BE2C (cell line): ENCODE data around the gene SGCA.
A peak's percentile ranks its signal among the peaks of the same experiment; 100 is the strongest.

Experiments used
- DNase-seq: peaks from one replicate; pipeline ENCODE4 v3.0.0-alpha.2; 2020
- H3K27me3 ChIP-seq: fragments of 250-450 bp; sonication (Bioruptor Pico); 2 replicates; pipeline ENCODE4 v1.5.1; 2020; ENCODE audit warnings: mild to moderate bottlenecking
- H3K36me3 ChIP-seq: fragments of 250-450 bp; sonication (Bioruptor Pico); 2 replicates; pipeline ENCODE4 v1.5.1; 2020; ENCODE audit warnings: mild to moderate bottlenecking
- H3K4me1 ChIP-seq: fragments of 250-450 bp; sonication (Bioruptor Pico); 2 replicates; pipeline ENCODE4 v1.5.1; 2020
- H3K4me3 ChIP-seq: 2 replicates; pipeline ENCODE4 v1.5.1; 2011; ENCODE audit warnings: low read depth, low read length
- H3K9me3 ChIP-seq: fragments of 250-450 bp; sonication (Bioruptor Pico); 2 replicates; pipeline ENCODE4 v1.5.1; 2020
- CTCF ChIP-seq: IDR thresholded peaks from 2 replicates; pipeline ENCODE4 v1.5.1; 2012; ENCODE audit warnings: mild to moderate bottlenecking, low read depth, low read length

Gene SGCA

GRCh38 chr17:50147841-50148225, 18.0 kb upstream of the SGCA start:
- no peak for DNase-seq

DNA sequence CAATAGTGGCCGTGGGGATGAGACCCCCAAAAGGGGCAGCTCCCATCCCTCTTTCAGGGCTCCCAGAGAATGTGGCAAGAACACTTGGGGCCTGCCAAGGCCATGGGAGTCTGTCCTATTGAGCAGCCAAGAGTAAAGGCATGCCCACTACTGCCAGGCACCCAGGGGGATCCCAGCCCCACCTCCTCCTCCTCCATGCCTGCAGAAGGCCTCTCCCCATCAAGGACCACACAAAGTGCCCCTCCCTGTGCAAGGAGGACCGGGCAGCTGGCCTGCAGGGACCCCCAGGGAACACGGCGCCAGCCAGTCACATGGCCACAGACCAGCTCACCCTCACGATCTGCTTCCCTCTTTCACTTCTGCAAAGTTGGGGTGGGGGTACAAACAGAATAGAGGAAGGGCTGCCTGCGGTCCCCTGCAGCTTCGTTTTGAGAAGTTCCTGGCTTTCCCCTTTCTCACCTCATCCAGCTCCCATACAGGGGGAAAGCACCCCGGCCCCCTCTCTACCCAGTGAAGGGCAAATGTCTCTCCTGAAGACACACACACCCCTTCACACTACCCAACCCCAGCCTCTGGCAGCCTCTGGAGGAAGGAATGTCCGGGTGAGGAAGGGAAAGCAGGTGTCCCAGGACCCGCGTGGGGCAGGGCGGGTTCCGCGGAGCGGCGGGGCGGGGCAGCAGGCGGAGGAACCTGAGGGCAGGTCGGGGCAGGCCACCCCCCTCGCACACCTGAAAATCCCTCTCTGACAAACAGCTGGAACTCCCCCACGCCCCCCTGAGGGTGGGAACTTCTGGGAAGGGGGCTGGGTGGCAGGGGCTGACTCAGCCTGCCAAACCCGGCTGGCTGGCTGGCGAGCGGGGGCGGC, 17.3 kb upstream of the SGCA start:
- TF ChIP-seq CTCF, result peak; percentile 15; the same call in 1 of the 2 replicates
- DNase-seq, result peak; percentile 42
- no peaks in the 10 kb centered on the region for H3K9me3 ChIP-seq
- H3K36me3 ChIP-seq, result peaks cover 40% of the 10 kb centered on the region
- H3K4me1 ChIP-seq, result peaks cover 10% of the 10 kb centered on the region
- H3K27me3 ChIP-seq, result no peaks in the 10 kb centered on the region
- peak overlapping the region; percentile 92 for H3K4me3 ChIP-seq

More at GRCh38 chr17:50147841-50148225, 18.0 kb upstream of the SGCA start:
- Histone ChIP-seq H3K36me3 (peaks cover 45% of the 10 kb centered on the region), H3K4me3 (peak overlapping the region; percentile 92), H3K4me1 (peaks cover 8% of the 10 kb centered on the region), H3K9me3 (no peaks in the 10 kb centered on the region), H3K27me3 (no peaks in the 10 kb centered on the region)
- no peak for TF ChIP-seq CTCF

DNA sequence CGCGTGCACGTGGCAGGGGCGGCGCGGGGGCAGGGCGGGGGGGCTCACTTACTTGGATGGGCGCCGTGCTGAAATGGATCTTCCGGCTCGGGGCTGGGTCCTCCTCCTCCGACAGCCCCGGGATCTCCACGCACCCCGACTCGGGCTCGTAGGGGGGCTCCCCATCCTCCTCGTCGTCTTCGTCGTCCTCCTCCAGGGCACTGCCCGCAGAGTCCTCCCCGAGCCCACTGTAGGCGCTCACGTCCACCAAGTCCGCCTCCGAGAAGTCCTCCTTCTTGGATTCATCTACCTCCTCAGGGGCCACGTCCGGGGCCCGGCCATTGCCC, 16.8 kb upstream of the SGCA start:
- H3K9me3 ChIP-seq, result no peaks in the 10 kb centered on the region

GRCh38 chr17:50149417-50150353, 16.1 kb upstream of the SGCA start:
- Histone ChIP-seq H3K9me3 (no peaks in the 10 kb centered on the region), H3K36me3 (peaks cover 28% of the 10 kb centered on the region), H3K4me1 (peaks cover 17% of the 10 kb centered on the region), H3K4me3 (peak overlapping the region; percentile 92), H3K27me3 (no peaks in the 10 kb centered on the region)
- peak; percentile 61 for DNase-seq
- TF ChIP-seq CTCF, result no peak

More for the DNA sequence above, 16.8 kb upstream of the SGCA start:
- no peak for DNase-seq
- peak overlapping the region; percentile 92 for H3K4me3 ChIP-seq
- H3K36me3 ChIP-seq, result peaks cover 35% of the 10 kb centered on the region
- no peaks in the 10 kb centered on the region for H3K27me3 ChIP-seq
- peaks cover 12% of the 10 kb centered on the region for H3K4me1 ChIP-seq
- no peak for TF ChIP-seq CTCF

DNA sequence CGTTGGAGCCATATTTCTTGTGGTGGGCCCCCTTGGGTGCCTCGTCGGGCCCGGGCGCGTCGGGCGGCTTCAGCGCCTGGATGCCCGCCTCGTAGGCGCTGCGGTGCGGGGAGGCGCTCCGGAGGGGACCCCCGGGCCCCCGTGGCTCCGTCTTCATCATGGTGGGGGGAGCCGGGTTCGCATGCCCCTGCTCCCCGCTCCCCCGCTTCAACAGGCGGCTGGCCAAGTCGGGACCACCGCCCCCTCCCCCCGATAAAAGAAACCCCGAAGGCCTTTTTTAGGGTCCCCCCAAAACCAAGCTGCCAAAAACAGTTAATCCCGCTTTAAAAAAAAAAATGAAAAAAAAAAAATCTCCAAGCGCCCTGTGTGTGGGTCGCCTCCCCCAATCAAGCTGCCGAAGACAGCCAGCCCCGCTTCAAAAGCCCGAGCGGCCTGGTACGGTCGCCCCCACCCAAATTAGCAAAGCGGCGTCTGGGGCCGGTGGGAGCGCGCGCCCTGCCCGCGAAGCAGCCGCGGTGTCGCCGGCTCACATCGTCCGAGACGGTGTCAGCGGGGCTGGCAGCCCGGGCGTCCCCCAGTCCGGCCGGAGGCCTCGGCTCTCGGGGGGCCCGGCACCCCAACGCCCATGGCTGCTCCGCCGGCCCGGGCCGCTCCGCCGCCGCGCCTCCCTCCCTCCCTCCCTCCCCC, 15.3 kb upstream of the SGCA start, which contains the start of gene PPP1R9B:
Gene PPP1R9B, minus strand, starts transcription at position 324 of the 687 bp plus-strand sequence. Its CDS starts 164 bp downstream, at position 160.
- H3K4me3 ChIP-seq, result peak within 1 kb of the TSS; percentile 92
- H3K27me3 ChIP-seq, result no peaks in the 10 kb centered on the region
- no peak for TF ChIP-seq CTCF
- no peaks in the 10 kb centered on the region for H3K9me3 ChIP-seq
- DNase-seq, result no peak
- peaks cover 17% of the 10 kb centered on the region for H3K4me1 ChIP-seq
- peaks cover 20% of the 10 kb centered on the region for H3K36me3 ChIP-seq
